AG08396 (cell line): ENCODE results near the gene POMT1.

Experiments
- DNase-seq: peaks from one replicate; pipeline ENCODE4 v3.0.0; 2012; ENCODE audit warnings: low spot score, mixed read lengths

POMT1 gene

DNA sequence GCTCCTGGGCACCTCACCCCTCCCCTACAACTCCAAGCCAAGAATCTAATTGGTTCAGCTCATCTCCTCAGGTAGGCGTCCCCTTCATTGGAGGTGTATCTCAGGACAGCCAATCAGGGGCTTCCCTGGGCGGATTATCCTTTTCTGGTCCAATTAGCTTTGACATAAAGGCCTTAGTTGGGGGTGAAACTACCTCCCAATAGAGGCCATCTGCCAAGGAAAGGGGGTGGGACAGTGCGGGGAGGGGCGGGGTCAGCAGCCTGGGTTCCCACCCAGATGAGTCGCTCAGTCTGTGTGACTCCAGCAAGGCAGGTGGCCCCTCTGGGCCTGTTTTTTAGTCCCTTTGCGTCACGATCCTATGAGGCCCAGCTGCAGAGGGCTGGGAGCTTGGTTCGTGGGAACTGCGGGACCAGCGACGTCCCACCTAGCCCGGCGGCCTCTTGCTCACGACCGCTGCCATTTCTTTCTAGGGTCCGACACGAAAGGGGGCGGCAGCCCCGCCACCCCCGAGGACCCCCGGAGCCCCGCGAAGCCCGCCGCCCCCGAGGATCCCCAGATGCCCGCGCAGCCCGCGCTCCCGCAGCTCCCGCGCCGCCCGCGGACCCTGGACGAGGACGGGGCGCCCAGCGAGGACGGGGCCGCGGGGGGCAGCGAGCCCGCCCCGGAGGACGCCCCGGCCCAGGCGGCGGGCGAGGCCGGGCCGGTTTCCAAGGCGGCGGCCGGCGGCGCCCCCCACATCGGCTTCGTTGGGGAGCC, 51.5 kb downstream of the POMT1 start:
- no peak for DNase-seq

DNA sequence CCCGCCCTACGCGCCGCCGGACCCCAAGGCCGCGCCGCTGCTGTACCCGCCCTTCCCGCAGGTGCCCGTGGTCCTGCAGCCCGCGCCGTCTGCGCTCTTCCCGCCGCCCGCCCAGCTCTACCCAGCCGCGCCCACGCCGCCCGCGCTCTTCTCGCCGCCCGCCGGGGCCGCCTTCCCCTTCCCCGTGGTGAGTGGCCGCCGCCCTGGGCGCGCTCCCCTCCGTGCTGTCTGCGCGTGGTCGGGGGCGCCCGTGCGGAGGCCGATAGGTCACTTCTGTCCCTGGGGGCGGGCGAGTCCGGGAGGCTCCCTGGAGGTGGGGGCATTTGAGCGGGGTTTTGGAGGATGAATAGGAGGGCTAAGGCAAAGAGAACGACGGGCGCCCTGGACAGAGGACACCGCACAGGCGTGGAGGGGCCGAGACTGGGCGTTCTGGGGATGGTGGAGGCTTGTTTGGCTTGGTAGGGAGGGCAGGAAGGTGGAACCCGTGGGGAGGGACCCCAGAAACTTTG, 52.2 kb downstream of the POMT1 start:
- DNase-seq = no peak

DNA sequence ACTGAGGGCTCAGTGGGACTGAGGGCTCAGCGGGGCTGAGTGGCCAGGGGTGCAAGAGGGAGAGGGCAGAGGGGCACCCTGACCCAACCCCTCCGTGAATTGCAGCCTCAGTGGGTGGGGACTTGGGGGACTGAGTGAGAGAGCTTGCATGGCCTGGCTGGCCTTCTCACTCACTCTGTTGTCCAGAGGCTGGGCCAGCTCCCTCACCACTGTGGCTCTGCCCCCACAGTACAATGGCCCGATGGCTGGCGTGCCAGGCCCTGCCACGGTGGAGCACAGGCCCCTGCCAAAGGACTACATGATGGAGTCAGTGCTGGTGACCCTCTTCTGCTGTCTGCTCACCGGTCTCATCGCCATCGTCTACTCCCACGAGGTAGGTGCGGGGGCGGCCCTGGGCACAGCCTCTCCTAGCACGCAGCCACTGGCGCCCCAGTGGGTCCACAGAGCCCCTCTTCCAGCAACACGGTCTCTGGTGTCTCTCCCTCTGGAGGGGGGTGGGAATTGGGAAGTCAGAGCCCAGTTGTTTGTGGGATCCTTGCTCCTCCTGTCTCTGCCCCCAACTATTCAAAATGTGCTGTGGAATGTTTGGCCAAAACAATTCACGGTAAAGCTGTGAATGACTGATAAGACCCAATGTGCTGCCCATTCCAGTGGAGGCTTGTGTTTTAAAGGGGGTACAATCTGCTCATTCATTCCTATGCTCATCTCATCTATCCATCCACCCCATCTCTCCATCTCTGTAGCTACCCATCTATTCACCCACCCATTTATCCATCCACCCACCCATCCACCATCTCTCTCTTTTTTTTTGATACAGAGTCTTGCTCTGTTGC, 53.3 kb downstream of the POMT1 start:
- no peak for DNase-seq

DNA sequence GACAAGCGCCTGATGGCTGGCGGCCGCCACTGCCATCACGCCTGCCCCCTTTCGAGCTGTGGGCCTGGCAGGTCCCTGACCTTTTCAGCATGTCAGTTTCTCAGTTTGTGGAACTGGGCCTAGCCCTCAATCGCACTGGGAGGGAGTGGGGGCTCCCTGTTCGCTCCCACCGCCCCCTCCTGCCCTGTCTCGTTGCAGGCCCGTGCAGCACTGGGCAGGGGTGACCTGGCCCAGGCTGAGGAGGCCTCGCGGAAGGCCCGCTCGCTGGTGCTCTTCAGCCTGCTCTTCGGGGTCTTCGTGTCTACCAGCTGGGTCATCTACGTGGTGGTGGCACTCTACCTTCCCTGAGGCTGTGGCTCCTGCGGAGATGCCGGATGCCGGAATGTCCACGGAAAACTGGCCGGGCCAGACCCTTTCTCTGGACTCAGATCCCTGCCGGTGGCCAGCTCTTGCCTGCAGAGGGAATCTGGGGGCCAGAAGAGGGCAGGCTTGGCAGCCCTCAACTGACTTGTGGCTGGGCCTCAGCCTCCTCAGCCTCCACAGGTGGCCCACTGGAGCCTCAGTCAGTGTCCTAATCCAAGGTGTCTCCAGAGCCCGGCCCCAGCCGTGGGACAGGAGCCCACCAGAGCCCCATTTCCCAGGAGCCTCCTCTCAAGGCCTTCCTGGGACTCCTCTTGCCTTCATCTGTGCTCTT, 55.3 kb downstream of the POMT1 start:
- DNase-seq = no peak

DNA sequence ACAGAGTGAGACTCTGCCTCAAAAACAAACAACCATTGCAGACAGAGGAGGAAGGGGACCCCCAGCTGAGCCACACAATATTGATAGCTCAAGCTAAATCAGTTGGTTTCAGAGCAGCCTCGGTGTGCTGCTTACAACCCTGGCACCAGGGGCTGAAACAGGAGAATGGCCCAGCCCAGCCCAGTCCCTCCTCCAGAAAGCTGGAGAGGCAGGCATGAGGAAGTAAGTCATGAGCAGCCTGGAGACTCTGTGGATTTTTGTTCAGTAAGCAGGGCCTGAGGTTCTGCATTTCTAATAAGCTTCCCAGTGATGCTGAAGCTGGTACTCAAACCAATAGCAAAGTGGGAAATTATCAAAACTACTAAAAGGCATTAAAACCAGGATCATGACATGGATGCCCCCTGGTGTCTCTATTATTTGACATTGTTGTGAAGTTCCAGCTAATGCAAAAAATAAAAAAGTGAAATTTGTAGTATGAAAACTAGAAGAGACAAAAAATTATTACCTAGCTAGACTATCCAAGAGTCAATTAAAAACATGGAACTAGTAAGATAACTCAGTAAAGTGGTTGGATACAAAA, 56.8 kb downstream of the POMT1 start:
- DNase-seq = no peak

DNA sequence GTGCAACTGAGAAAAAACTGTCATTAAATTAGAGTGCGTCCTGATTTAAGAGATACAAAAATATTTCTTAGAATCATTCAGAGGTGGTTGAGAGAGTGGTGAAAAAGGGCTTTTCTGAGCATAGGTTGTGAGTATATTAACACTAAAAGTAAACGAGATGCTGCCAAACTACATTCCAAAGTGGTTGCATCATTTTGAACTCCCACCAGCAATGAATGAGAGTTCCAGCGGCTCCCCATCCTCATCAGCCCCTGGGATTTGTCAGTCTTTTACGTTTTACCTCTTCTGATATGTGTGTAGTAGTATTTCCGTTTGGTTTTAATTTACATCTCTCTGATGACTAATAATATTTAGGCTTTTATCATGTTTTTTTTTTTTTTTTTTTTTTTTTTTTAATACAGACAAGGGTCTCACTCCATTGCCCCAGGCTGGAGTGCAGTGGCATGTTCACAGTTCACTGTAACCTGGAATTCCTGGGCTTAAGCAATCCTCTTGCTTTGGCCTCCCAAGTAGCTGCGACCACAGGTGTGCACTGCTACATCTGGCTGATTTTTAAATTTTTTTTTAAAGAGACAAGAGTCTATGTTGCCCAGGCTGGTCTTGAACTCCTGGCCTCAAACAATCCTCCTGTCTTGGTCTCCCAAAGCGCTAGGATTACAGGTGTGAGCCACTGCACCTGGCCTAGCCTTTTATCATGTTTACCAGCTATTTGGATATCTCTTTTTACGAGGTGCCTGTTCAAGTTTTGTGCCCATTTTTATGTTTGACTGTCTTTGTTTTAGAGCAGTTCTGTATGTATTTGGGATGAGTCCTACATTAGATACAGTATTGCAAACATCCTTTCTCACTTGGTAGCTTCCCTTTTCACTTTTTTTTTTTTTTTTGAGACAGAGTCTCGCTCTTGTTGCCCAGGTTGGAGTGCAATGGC, 59.6 kb downstream of the POMT1 start:
- no peak for DNase-seq

DNA sequence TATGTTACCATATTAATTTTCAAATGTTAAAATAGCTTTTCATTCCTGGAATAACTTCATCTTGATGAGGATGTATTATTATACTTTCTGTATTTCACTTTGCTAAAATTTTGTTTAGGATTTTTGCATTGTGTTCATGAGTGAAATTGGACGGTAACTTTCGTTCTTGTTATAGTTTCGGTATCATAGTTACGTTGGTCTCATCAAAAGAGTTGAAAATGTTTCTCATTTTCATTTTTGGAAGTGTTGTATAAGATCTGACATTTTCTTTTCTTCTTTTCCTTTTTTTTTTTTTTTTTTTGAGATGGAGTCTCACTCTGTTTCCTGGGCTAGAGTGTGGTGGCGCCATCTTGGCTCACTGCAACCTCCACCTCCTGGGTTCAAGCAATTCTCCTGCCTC, 62.7 kb downstream of the POMT1 start:
- no peak for DNase-seq

DNA sequence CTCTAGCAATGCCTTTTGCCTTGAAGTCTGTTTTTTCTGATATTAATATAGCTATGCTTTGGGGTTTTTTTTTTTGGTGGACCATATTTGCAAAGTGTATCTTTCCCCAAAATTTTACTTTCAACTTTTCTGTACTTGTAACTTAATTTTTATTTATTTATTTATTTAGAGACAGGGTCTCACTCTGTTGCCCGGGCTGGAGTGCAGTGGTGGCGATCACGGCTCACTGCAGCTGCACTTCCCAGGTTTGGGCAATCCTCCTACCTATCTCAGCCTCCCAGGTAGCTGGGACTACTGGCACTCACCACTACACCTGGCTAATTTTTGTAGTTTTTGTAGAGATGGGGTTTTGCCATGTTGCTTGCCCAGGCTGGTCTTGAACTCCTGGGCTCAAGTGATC, 63.4 kb downstream of the POMT1 start:
- DNase-seq = no peak

DNA sequence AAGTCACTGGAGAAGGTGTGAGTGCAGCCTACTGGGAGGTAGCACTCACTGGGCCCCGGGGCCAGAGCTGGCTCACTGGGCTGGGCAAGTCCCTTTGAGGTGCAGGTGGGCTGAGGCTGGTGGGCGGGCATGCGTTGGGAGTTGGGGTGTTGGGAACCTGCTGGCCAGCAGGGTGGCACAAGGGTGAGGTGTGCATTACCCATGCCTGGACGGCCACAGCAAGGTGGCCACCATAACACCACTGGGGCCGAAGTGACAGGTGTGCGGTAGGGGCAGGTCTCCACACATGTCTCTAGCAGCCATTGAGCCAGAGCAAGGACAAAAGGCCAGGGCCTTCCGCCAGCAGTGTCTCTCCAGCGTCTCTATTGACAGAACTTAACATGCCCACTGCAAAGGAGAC, 65.2 kb downstream of the POMT1 start:
- no peak for DNase-seq
